Measurements from ENCODE around the gene RIPK3. TPM values are rescaled to one million over a fixed set of nuclear protein-coding genes. Genes with fewer than 3 reads are reported as not detected.

Gene RIPK3
- total and polyA plus RNA-seq, 4 experiments from 2014 or later = 6.2 to 63.5 (median 39.8) TPM

GRCh38 chr14:24335461-24336171, 4.2 kb downstream of the RIPK3 start:
- H3K36me3 Mint-ChIP-seq = peaks cover 32% of the 10 kb centered on the region in 2 donors
- DNase-seq = no peak
- ChIA-PET POLR2A (ENCODE audit: partially characterized antibody) (interaction anchor here (0.9 to 12.5 kb wide), 4 partner anchors 25 to 103 kb away, joined by 3 to 361 read pairs (median 93); partner anchors contain the start of genes CBLN3, CIDEB, KHNYN and LTB4R2), CTCF (ENCODE audit: partially characterized antibody) (interaction anchor here (1.5 to 23.0 kb wide), 4 partner anchors 12 to 96 kb away, joined by 4 to 791 read pairs (median 120); partner anchors contain the start of genes CBLN3, CIDEB, KHNYN and LTB4R)
- H3K4me1 Mint-ChIP-seq = peaks cover 37 to 86% (median 59%) of the 10 kb centered on the region in 4 donors
- peaks cover 11% of the 10 kb centered on the region for H3K27me3 ChIP-seq (ENCODE audit: insufficient read depth, low read length)
- H3K27me3 Mint-ChIP-seq = peaks cover 6 to 13% of the 10 kb centered on the region in 2 donors
- no peaks in the 10 kb centered on the region for H3K9me3 ChIP-seq (ENCODE audit: control insufficient read depth in 1 of 2, low read length in 2 of 2)
- H3K4me1 ChIP-seq (ENCODE audit: insufficient read depth, low read length) = peaks cover 67% of the 10 kb centered on the region
- H3K36me3 ChIP-seq (ENCODE audit: insufficient read depth, low read length) = peaks cover 18% of the 10 kb centered on the region
- peak overlapping the region in 5 of 8 donors; percentile 55 to 77 (median 63) for H3K4me3 Mint-ChIP-seq
- H3K4me3 ChIP-seq (ENCODE audit: low read length in 2 of 2) = no peak overlapping the region
- no peak overlapping the region for H3K27ac ChIP-seq (ENCODE audit: low read depth, low read length)
- H3K27ac Mint-ChIP-seq = peak overlapping the region in 2 of 7 donors; percentile 62 to 71
- H3K9me3 Mint-ChIP-seq = peaks cover 0 to 5% (median 0%) of the 10 kb centered on the region in 8 donors
- intact Hi-C loops (cut with micrococcal nuclease) = no loop called here

- peak in 3 of 5 donors; percentile 33 to 38 (median 33) for DNase-seq
- H3K27ac Mint-ChIP-seq = peak within 1 kb of the TSS in 5 of 7 donors; percentile 24 to 86 (median 62)
- ChIA-PET CTCF (ENCODE audit: partially characterized antibody) (interaction anchor here (0.6 to 23.0 kb wide), 13 partner anchors 11 to 376 kb away, joined by 3 to 791 read pairs (median 11); partner anchors contain the start of genes CBLN3, CIDEB, KHNYN and LTB4R), POLR2A (ENCODE audit: partially characterized antibody) (interaction anchor here (1.0 to 12.5 kb wide), 7 partner anchors 22 to 121 kb away, joined by 4 to 361 read pairs (median 42); partner anchors contain the start of genes CBLN3, CHMP4A, CIDEB and KHNYN)
- peak within 1 kb of the TSS in 1 of 2 donors; percentile 41 for H3K4me3 ChIP-seq (ENCODE audit: low read length in 2 of 2)
- peak within 1 kb of the TSS; percentile 41 to 93 (median 64) for H3K4me3 Mint-ChIP-seq
- no peaks in the 10 kb centered on the region for H3K9me3 ChIP-seq (ENCODE audit: control insufficient read depth in 1 of 2, low read length in 2 of 2)
- H3K36me3 ChIP-seq (ENCODE audit: insufficient read depth, low read length) = peaks cover 18% of the 10 kb centered on the region
- peaks cover 39 to 87% (median 60%) of the 10 kb centered on the region in 4 donors for H3K4me1 Mint-ChIP-seq
- peaks cover 0 to 5% (median 0%) of the 10 kb centered on the region in 8 donors for H3K9me3 Mint-ChIP-seq
- H3K27ac ChIP-seq (ENCODE audit: low read depth, low read length) = no peak within 1 kb of the TSS
- peaks cover 11% of the 10 kb centered on the region for H3K27me3 ChIP-seq (ENCODE audit: insufficient read depth, low read length)
- intact Hi-C loops (cut with micrococcal nuclease) = no loop called here
- H3K27me3 Mint-ChIP-seq = peaks cover 6 to 13% of the 10 kb centered on the region in 2 donors
- H3K36me3 Mint-ChIP-seq = peaks cover 30 to 32% of the 10 kb centered on the region in 2 donors
- peaks cover 66% of the 10 kb centered on the region for H3K4me1 ChIP-seq (ENCODE audit: insufficient read depth, low read length)
Measured at GRCh38 chr14:24334431-24335291, 5.1 kb downstream of the RIPK3 start, which contains the start of gene ADCY4. TSS of gene ADCY4 (minus strand) at chr14:24335071. CDS start at chr14:24334652, 419 bp downstream.

GRCh38 chr14:24332268-24332993, 7.4 kb downstream of the RIPK3 start:
- H3K27me3 ChIP-seq (ENCODE audit: insufficient read depth, low read length) = peaks cover 11% of the 10 kb centered on the region
- Mint-ChIP-seq H3K36me3 (peaks cover 16 to 20% of the 10 kb centered on the region in 2 donors), H3K27ac (peak overlapping the region; percentile 65 to 98 (median 86)), H3K4me1 (peaks cover 40 to 91% (median 59%) of the 10 kb centered on the region in 4 donors), H3K27me3 (peaks cover 6 to 13% of the 10 kb centered on the region in 2 donors), H3K9me3 (peaks cover 0 to 5% (median 0%) of the 10 kb centered on the region in 8 donors), H3K4me3 (peak overlapping the region; percentile 76 to 93 (median 87))
- intact Hi-C loops (cut with micrococcal nuclease) = loop anchor here (1.0 kb wide), 6 partner anchors 21 to 274 kb away; partner anchors contain the start of genes DHRS1, LTB4R, MDP1 and NOP9
- no peak overlapping the region for H3K27ac ChIP-seq (ENCODE audit: low read depth, low read length)
- H3K36me3 ChIP-seq (ENCODE audit: insufficient read depth, low read length) = peaks cover 8% of the 10 kb centered on the region
- H3K4me3 ChIP-seq (ENCODE audit: low read length in 2 of 2) = peak overlapping the region; percentile 24 to 51
- H3K9me3 ChIP-seq (ENCODE audit: control insufficient read depth in 1 of 2, low read length in 2 of 2) = no peaks in the 10 kb centered on the region
- peak; percentile 89 to 92 (median 90) for DNase-seq
- peaks cover 64% of the 10 kb centered on the region for H3K4me1 ChIP-seq (ENCODE audit: insufficient read depth, low read length)
- POLR2A ChIA-PET (ENCODE audit: partially characterized antibody) = interaction anchor here (0.6 to 12.5 kb wide), 20 partner anchors 9 to 196 kb away, joined by 3 to 361 read pairs (median 5); partner anchors contain the start of genes CBLN3, CIDEB, DHRS1 and IPO4
- CTCF ChIA-PET (ENCODE audit: partially characterized antibody) = interaction anchor here (0.7 to 23.0 kb wide), 40 partner anchors 9 to 274 kb away, joined by 3 to 791 read pairs (median 8); partner anchors contain the start of genes CBLN3, CHMP4A, CIDEB and KHNYN

GRCh38 chr14:24331731-24332267, 8.0 kb downstream of the RIPK3 start:
- no peak for DNase-seq

GRCh38 chr14:24330973-24331674, 8.7 kb downstream of the RIPK3 start:
- Mint-ChIP-seq H3K4me1 (peaks cover 42 to 87% (median 61%) of the 10 kb centered on the region in 4 donors), H3K27me3 (peaks cover 7 to 13% of the 10 kb centered on the region in 2 donors), H3K27ac (peak overlapping the region in 4 of 7 donors; percentile 69 to 86 (median 78)), H3K4me3 (peak overlapping the region in 1 of 8 donors; percentile 8), H3K36me3 (peaks cover 4 to 7% of the 10 kb centered on the region in 2 donors), H3K9me3 (peaks cover 0 to 5% (median 0%) of the 10 kb centered on the region in 8 donors)
- no peaks in the 10 kb centered on the region for H3K36me3 ChIP-seq (ENCODE audit: insufficient read depth, low read length)
- peaks cover 69% of the 10 kb centered on the region for H3K4me1 ChIP-seq (ENCODE audit: insufficient read depth, low read length)
- intact Hi-C loops (cut with micrococcal nuclease) = no loop called here
- no peak for DNase-seq
- no peak overlapping the region for H3K4me3 ChIP-seq (ENCODE audit: low read length in 2 of 2)
- ChIA-PET CTCF (ENCODE audit: partially characterized antibody) (interaction anchor here (2.3 to 23.0 kb wide), 6 partner anchors 10 to 101 kb away, joined by 6 to 791 read pairs (median 41); partner anchors contain the start of genes CBLN3, CIDEB, KHNYN and LTB4R), POLR2A (ENCODE audit: partially characterized antibody) (interaction anchor here (0.7 to 12.5 kb wide), 6 partner anchors 8 to 108 kb away, joined by 3 to 361 read pairs (median 58); partner anchors contain the start of genes CBLN3, KHNYN, LTB4R and LTB4R2)
- peaks cover 11% of the 10 kb centered on the region for H3K27me3 ChIP-seq (ENCODE audit: insufficient read depth, low read length)
- no peaks in the 10 kb centered on the region for H3K9me3 ChIP-seq (ENCODE audit: control insufficient read depth in 1 of 2, low read length in 2 of 2)
- H3K27ac ChIP-seq (ENCODE audit: low read depth, low read length) = no peak overlapping the region

More at GRCh38 chr14:24331731-24332267, 8.0 kb downstream of the RIPK3 start:
- H3K27ac ChIP-seq (ENCODE audit: low read depth, low read length) = no peak overlapping the region
- intact Hi-C loops (cut with micrococcal nuclease) = loop anchor here (1.0 kb wide), 6 partner anchors 20 to 273 kb away; partner anchors contain the start of genes DHRS1, LTB4R, MDP1 and NOP9
- H3K4me3 ChIP-seq (ENCODE audit: low read length in 2 of 2) = no peak overlapping the region
- peaks cover 69% of the 10 kb centered on the region for H3K4me1 ChIP-seq (ENCODE audit: insufficient read depth, low read length)
- peaks cover 10 to 14% of the 10 kb centered on the region in 2 donors for H3K36me3 Mint-ChIP-seq
- H3K36me3 ChIP-seq (ENCODE audit: insufficient read depth, low read length) = peaks cover 4% of the 10 kb centered on the region
- H3K9me3 Mint-ChIP-seq = peaks cover 0 to 5% (median 0%) of the 10 kb centered on the region in 8 donors
- H3K27me3 ChIP-seq (ENCODE audit: insufficient read depth, low read length) = peaks cover 11% of the 10 kb centered on the region
- H3K27me3 Mint-ChIP-seq = peaks cover 7 to 13% of the 10 kb centered on the region in 2 donors
- H3K27ac Mint-ChIP-seq = peak overlapping the region; percentile 65 to 98 (median 86)
- ChIA-PET CTCF (ENCODE audit: partially characterized antibody) (interaction anchor here (0.7 to 23.0 kb wide), 24 partner anchors 8 to 185 kb away, joined by 3 to 791 read pairs (median 10); partner anchors contain the start of genes CBLN3, CHMP4A, CIDEB and KHNYN), POLR2A (ENCODE audit: partially characterized antibody) (interaction anchor here (0.7 to 12.5 kb wide), 10 partner anchors 10 to 107 kb away, joined by 3 to 361 read pairs (median 6); partner anchors contain the start of genes CBLN3, CIDEB, DHRS1 and KHNYN)
- H3K9me3 ChIP-seq (ENCODE audit: control insufficient read depth in 1 of 2, low read length in 2 of 2) = no peaks in the 10 kb centered on the region
- H3K4me1 Mint-ChIP-seq = peaks cover 42 to 92% (median 61%) of the 10 kb centered on the region in 4 donors
- H3K4me3 Mint-ChIP-seq = peak overlapping the region; percentile 76 to 93 (median 87)

All from CD4-positive, alpha-beta memory T cell (primary cell).